GM19455 (cell line): ENCODE results near the gene KRTAP12-3.
"Not testable (repeated sequence)": the region's sequence is repeated elsewhere in the genome, so short reads cannot be mapped to it uniquely, and the experiment has no call there.

Experiments
- ATAC-seq: cut with Tn5 transposase; IDR thresholded peaks from one replicate; pipeline ENCODE4 v1.9.1; 2021; ENCODE audit not compliant: unreplicated experiment

The KRTAP12-3 gene

GRCh38 chr21:44627181-44627822, 30.4 kb upstream of the KRTAP12-3 start:
- ATAC-seq: not testable (repeated sequence)

- ATAC-seq: not testable (repeated sequence)
Observed at GRCh38 chr21:44627831-44628233, 29.9 kb upstream of the KRTAP12-3 start.

GRCh38 chr21:44628707-44629391, 28.9 kb upstream of the KRTAP12-3 start:
- ATAC-seq: no peak

GRCh38 chr21:44630440-44630839, 27.3 kb upstream of the KRTAP12-3 start:
- no peak for ATAC-seq

GRCh38 chr21:44632067-44632466, 25.7 kb upstream of the KRTAP12-3 start:
- no peak for ATAC-seq

GRCh38 chr21:44636209-44637017, 21.3 kb upstream of the KRTAP12-3 start:
- ATAC-seq: no peak

GRCh38 chr21:44637018-44637850, 20.5 kb upstream of the KRTAP12-3 start, which contains the start of gene KRTAP10-10:
Gene KRTAP10-10, plus strand, starts transcription at chr21:44637356. Its CDS starts 62 bp downstream, at chr21:44637418.
- no peak for ATAC-seq

- ATAC-seq: not testable (repeated sequence)
Observed at GRCh38 chr21:44637851-44638348, 19.8 kb upstream of the KRTAP12-3 start.

- ATAC-seq: not testable (repeated sequence)
Observed at GRCh38 chr21:44638506-44639330, 19.0 kb upstream of the KRTAP12-3 start.

GRCh38 chr21:44639331-44639655, 18.4 kb upstream of the KRTAP12-3 start:
- ATAC-seq: no peak

- ATAC-seq: no peak
Observed at GRCh38 chr21:44640761-44641160, 17.0 kb upstream of the KRTAP12-3 start.

GRCh38 chr21:44643741-44644310, 13.9 kb upstream of the KRTAP12-3 start:
- no peak for ATAC-seq

GRCh38 chr21:44644878-44645277, 12.9 kb upstream of the KRTAP12-3 start:
- ATAC-seq: no peak

- not testable (repeated sequence) for ATAC-seq
Observed at GRCh38 chr21:44646366-44647221, 11.1 kb upstream of the KRTAP12-3 start, which contains the start of gene KRTAP10-11. Gene KRTAP10-11, plus strand, starts transcription at chr21:44646414. Its CDS starts 45 bp downstream, at chr21:44646459.

- no peak for ATAC-seq
Observed at GRCh38 chr21:44647222-44647552, 10.5 kb upstream of the KRTAP12-3 start.

GRCh38 chr21:44648557-44649311, 9.0 kb upstream of the KRTAP12-3 start:
- no peak for ATAC-seq

GRCh38 chr21:44649521-44650100, 8.1 kb upstream of the KRTAP12-3 start:
- no peak for ATAC-seq
